HG03460 (cell line): ENCODE measurements around the gene ADGRG1.

Source experiments
- ATAC-seq: cut with Tn5 transposase; IDR thresholded peaks from one replicate; pipeline ENCODE4 v1.9.1; 2021; ENCODE audit not compliant: unreplicated experiment

Gene ADGRG1

DNA sequence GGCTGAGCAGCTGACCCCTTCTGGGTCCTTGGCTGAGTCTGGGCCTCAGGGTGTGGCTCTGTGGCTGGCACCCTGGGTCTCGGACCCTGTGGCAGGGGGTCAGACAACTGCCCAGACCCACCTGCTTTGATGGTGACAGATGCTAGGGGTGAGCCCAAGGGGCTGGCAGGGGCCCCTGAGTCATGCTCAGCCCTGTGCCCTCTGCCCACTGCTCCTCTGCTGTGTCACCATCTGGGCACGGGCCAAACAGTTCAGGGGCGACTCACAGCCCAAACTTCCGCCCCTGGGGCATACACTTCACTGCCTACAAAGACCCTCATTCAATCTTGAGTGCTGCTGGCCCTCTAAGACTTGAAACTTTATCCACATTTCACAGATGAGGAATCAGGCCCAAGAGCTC lies 5.7 kb downstream of the ADGRG1 start:
- ATAC-seq, result no peak

DNA sequence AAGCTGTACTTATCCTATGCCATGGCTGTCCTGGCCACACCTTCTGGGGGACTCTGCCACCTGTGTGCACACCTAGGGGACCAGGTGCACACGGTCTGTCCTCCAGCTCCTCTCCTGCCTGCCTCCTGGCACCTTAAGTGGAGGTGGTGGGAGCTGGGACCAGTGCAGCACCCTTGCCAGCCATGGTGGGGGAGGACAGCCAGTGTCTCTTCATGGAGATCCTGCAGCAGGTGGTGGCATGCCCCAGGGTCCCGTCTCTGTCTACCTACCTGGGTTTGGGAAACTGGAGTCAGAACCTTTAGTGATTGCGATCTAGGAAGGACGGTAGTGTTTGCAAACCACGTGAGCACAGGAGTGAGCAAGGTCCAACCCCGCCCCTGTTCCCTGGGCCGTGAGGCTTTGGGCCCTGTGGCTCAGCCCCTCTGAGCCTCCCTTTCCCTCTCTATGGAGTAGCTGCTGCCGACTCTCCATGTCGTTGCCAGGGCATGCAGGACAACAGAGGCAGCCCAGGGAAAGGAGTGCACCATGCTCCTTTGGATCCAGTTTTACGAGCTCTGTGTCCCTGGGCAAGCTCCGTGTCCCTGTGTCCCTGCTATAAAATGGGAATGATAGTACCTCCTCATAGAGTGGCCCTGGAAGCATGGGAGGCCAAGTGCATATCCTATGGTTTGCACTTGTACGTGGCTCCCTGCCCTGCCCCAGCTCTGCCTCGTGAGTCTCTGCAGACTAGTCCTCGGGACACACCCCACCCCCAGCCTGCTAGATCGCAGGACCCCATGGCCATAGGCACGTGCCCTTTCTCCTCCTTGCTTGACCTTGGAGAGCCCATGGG lies 7.1 kb downstream of the ADGRG1 start:
- no peak for ATAC-seq

GRCh38 chr16:57636184-57636583 lies 7.8 kb downstream of the ADGRG1 start:
- ATAC-seq, result no peak

GRCh38 chr16:57637020-57637419 lies 8.6 kb downstream of the ADGRG1 start:
- ATAC-seq, result no peak

DNA sequence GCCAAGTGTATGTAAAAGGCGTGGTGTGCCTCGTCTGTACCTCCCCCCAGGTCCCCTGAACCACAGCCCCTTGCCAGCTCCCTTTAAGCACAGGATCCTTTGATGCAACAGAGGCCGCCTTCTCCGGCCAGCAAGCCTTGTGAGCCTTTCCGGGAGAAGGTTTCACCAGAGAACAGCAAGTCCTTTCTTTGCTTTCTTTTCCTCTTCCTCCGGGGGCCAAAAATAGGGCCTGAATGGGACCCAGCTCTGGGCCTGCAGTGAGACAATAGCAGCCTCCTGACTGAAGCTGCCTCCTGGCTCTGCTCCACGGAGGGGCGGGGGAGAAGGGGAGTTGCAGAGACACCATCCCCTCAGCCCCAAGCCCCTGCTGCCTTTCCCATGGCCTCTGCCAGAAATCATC lies 9.0 kb downstream of the ADGRG1 start:
- no peak for ATAC-seq

GRCh38 chr16:57637965-57638364 lies 9.5 kb downstream of the ADGRG1 start:
- no peak for ATAC-seq

- no peak for ATAC-seq
Measured at GRCh38 chr16:57638381-57638780, 10.0 kb downstream of the ADGRG1 start.

DNA sequence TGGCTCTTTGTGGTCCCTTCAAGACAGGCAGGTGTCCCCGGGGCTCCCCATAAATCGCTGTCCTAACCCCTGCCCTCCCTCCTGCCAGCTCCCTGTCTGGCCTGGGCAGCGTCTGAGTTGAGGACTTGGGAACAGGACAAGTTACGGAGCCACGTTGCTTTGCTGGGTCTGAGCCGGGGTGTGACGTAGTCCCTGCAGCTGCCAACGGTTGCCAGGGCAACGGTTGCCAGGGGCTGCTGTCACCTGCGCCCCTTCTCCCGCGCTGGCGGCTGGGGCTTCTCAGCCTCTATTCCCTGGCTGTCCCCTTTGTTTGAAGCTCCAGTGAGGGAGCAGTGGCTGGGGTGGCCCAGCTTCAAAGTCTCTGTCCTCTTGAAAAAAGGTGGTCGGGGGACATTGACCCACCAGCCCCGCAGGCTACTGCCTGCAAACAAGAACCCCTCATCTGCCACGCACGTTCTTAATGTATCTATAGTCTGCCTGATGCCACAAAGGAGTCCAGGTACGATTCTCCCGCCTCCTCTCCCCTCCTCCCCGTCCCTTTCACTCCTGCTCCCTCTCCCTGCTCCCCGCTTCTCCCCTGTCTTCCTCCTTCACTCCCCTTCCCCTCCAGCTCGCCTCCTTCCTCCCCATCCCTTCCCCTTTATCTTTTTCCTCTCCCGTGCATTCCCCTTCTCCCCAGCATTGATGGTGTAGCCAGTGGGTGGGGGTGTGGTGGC lies 10.9 kb downstream of the ADGRG1 start:
- no peak for ATAC-seq

- ATAC-seq, result no peak
Measured at GRCh38 chr16:57640185-57640584, 11.8 kb downstream of the ADGRG1 start.

DNA sequence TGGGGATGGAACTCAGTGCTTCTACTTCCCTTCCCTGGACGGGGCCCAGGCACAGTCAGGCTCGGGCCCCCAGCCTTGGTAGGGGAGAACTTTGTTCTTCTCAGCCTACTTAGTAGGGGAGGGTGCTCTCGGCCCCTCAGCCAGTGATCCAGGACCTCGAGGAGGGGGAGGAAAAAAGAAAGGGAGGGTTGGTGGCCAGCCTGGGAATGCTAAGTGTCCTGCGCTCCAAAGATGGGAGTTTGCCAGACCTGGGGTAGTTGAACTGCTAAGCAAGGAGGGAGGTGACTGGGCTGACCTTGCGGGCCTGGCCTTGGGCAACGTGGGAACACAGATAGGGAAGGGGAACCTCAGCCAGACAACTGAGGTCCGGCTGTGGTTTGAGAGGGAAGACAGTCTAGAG lies 12.2 kb downstream of the ADGRG1 start:
- no peak for ATAC-seq

GRCh38 chr16:57642160-57643135 lies 14.0 kb downstream of the ADGRG1 start:
- ATAC-seq, result no peak

GRCh38 chr16:57643147-57643874 lies 14.9 kb downstream of the ADGRG1 start:
- no peak for ATAC-seq

DNA sequence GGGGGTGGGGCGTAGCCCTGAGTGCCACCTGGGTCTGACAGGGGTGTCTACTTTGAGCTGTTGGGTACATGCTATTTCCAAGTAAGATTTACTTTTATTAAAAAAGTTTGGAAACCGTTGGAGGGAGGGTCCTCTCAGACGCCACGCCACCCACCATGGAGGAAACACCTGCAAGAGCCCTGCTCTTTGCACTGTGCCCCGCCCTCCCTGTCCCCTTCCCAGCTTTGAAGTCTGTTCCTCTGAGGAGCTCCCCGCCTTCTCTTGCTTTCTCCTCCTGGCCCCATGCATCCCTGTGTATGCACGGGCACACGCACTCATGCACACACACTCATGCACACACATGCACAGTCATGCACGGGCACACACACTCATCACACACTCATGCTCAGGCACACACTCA lies 15.5 kb downstream of the ADGRG1 start:
- ATAC-seq, result no peak

DNA sequence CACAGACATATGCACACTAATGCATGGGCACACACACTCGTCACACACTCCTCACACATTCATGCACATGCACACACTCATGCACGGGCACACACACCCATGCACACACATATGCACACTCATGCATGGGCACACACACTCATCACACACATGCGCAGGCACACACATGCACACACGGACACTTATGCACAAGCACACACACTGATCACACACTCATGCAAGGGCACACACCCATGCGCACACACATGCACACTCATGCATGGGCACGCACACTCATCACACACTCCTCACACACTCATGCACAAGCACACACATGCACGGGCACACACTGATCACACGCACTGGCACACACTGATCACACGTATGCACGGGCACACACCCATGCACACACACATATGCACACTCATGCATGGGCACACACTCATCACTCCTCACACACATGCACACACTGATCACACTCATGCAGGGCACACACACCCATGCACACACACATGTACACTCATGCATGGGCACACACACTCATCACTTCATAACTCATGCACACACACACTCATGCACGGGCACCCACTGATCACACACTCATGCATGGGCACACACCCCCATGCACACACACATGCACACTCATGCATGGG lies 16.1 kb downstream of the ADGRG1 start:
- no peak for ATAC-seq

GRCh38 chr16:57645169-57645568 lies 16.7 kb downstream of the ADGRG1 start:
- ATAC-seq, result no peak

GRCh38 chr16:57645691-57646387 lies 17.4 kb downstream of the ADGRG1 start:
- ATAC-seq, result no peak

GRCh38 chr16:57646388-57647039 lies 18.1 kb downstream of the ADGRG1 start:
- no peak for ATAC-seq

DNA sequence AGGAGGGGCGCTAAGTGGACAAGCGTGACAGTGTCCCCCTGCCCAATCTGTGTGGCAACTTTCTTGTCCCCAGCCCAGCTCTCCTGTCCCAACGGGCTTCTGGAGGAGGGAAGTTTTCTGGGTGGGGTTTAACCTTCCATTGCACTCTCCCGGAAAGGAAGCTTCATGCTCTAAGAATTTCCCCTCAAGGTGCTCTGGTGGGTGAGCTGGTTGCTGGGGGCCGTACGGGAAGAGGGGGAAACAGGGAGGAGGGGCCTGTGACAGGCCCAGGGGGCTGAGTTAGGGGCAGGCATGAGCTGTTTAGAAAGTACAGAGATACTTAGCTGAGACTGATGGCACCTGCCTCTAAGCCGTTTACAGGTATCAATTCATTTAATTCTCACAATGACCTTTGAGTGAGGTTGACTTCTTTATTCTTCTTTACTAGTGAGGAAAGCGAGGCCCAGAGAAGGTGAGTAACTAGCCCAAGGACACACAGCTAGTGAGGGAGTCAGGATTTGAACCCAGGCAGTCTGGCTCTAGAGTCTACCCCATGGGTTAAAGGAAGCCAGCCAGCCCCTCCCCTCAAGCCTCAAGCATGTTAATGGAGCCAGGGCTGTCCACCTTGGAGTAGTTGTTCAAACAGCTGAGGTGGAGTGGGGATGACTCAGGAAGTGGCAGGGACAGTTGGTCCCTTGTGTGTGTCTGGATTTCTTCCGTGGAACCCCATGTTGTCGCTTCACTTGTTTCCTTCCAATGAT lies 18.9 kb downstream of the ADGRG1 start:
- ATAC-seq, result no peak
